GM18868 (cell line): ENCODE results near the gene SIRPA.

Source experiments
- ATAC-seq: cut with Tn5 transposase; IDR thresholded peaks from one replicate; pipeline ENCODE4 v1.9.1; 2021; ENCODE audit warnings: mild to moderate bottlenecking, moderate library complexity; ENCODE audit not compliant: unreplicated experiment

Gene SIRPA

GRCh38 chr20:1894951-1895673 lies at the start of gene SIRPA:
Gene SIRPA (plus strand): TSS chr20:1895407. CDS start chr20:1895448, 41 bp downstream.
- ATAC-seq: no peak

- ATAC-seq: no peak
Observed at GRCh38 chr20:1845701-1846100, 49.5 kb upstream of the SIRPA start.

GRCh38 chr20:1846341-1846740 lies 48.9 kb upstream of the SIRPA start:
- no peak for ATAC-seq

- ATAC-seq: no peak
Observed at GRCh38 chr20:1846876-1847275, 48.3 kb upstream of the SIRPA start.

GRCh38 chr20:1847780-1848179 lies 47.4 kb upstream of the SIRPA start:
- ATAC-seq: no peak

- no peak for ATAC-seq
Observed at GRCh38 chr20:1848373-1848772, 46.8 kb upstream of the SIRPA start.

- no peak for ATAC-seq
Observed at GRCh38 chr20:1851396-1851795, 43.8 kb upstream of the SIRPA start.

- ATAC-seq: no peak
Observed at GRCh38 chr20:1853473-1853872, 41.7 kb upstream of the SIRPA start.

GRCh38 chr20:1854246-1854645 lies 41.0 kb upstream of the SIRPA start:
- ATAC-seq: no peak

GRCh38 chr20:1855109-1855508 lies 40.1 kb upstream of the SIRPA start:
- ATAC-seq: no peak

GRCh38 chr20:1855690-1856089 lies 39.5 kb upstream of the SIRPA start:
- ATAC-seq: no peak

- no peak for ATAC-seq
Observed at GRCh38 chr20:1856424-1856823, 38.8 kb upstream of the SIRPA start.

- ATAC-seq: no peak
Observed at GRCh38 chr20:1857466-1857865, 37.7 kb upstream of the SIRPA start.

- no peak for ATAC-seq
Observed at GRCh38 chr20:1858871-1859270, 36.3 kb upstream of the SIRPA start.

- ATAC-seq: no peak
Observed at GRCh38 chr20:1860446-1860845, 34.8 kb upstream of the SIRPA start.

- ATAC-seq: no peak
Observed at GRCh38 chr20:1861347-1861976, 33.7 kb upstream of the SIRPA start.

- ATAC-seq: no peak
Observed at GRCh38 chr20:1861996-1862662, 33.1 kb upstream of the SIRPA start.

GRCh38 chr20:1862663-1863053 lies 32.5 kb upstream of the SIRPA start:
- ATAC-seq: no peak

- no peak for ATAC-seq
Observed at GRCh38 chr20:1863296-1863695, 31.9 kb upstream of the SIRPA start.

GRCh38 chr20:1866834-1867233 lies 28.4 kb upstream of the SIRPA start:
- ATAC-seq: no peak

- ATAC-seq: no peak
Observed at GRCh38 chr20:1867495-1868260, 27.5 kb upstream of the SIRPA start.
